GM12864 (cell line): ENCODE measurements around the gene VASN.

Experiments used
- DNase-seq: peaks from one replicate; pipeline ENCODE4 v3.0.0-alpha.2; 2011; ENCODE audit warnings: low read depth
- H3K4me3 ChIP-seq: 2 replicates; pipeline ENCODE4 v1.5.1; 2011; ENCODE audit warnings: mild to moderate bottlenecking, low read depth, low read length, control low read depth
- CTCF ChIP-seq: IDR thresholded peaks from 2 replicates; pipeline ENCODE4 v1.5.1; 2011; ENCODE audit warnings: low read depth, mild to moderate bottlenecking, moderate library complexity, low read length, control low read depth, inconsistent platforms; ENCODE audit errors: missing control alignments

VASN gene

GRCh38 chr16:4387781-4388180 lies 16.1 kb downstream of the VASN start:
- TF ChIP-seq CTCF = no peak
- DNase-seq = no peak
- no peak overlapping the region for H3K4me3 ChIP-seq

- no peak for DNase-seq
- TF ChIP-seq CTCF = no peak
- no peak overlapping the region for H3K4me3 ChIP-seq
Measured at GRCh38 chr16:4388271-4389021, 16.8 kb downstream of the VASN start.

- no peak overlapping the region for H3K4me3 ChIP-seq
- DNase-seq = no peak
- TF ChIP-seq CTCF = no peak
Measured at GRCh38 chr16:4389051-4389955, 17.7 kb downstream of the VASN start.

GRCh38 chr16:4390266-4391260 lies 18.9 kb downstream of the VASN start:
- no peak for DNase-seq
- no peak overlapping the region for H3K4me3 ChIP-seq
- no peak for TF ChIP-seq CTCF

- no peak for DNase-seq
- no peak overlapping the region for H3K4me3 ChIP-seq
- TF ChIP-seq CTCF = no peak
Measured at GRCh38 chr16:4391631-4392381, 20.2 kb downstream of the VASN start.
